SK-N-SH (cell line): ENCODE data around the gene MEIS1. TPM values are rescaled to one million over a fixed set of nuclear protein-coding genes. Genes with fewer than 3 reads are reported as not detected.

ENCODE experiments used
- CTCF ChIA-PET: fragments of 300-600, 350-600 bp; formaldehyde crosslinking; extraction: SDS; loops from one replicate; lab custom pipeline; 2021; lab: Yijun Ruan, JAX
- POLR2A ChIA-PET: fragments of 350-600 bp; sonication (Branson Sonifier 250); formaldehyde crosslinking; extraction: SDS; loops from one replicate; lab custom pipeline; 2020; ENCODE audit warnings: antibody characterized with exemption, inconsistent platforms; lab: Yijun Ruan, JAX
- DNase-seq: peaks from one replicate; pipeline ENCODE4 v3.0.0; 2012
- H2AFZ ChIP-seq: fragments of 200-600 bp; sonication (generic); 2 replicates; pipeline ENCODE4 v1.8.1; 2016; ENCODE audit warnings: antibody characterized with exemption, mild to moderate bottlenecking, low read depth
- H3F3A ChIP-seq: fragments of 200-600 bp; sonication (generic); replicated peaks from 2 replicates; pipeline ENCODE3; 2016; ENCODE audit warnings: antibody characterized with exemption, mild to moderate bottlenecking; ENCODE audit not compliant: insufficient read depth
- H3K27ac ChIP-seq, 2 experiments: fragments of 200-500 bp in 1 of 2; fragments of 200-600 bp in 1 of 2; sonication (Bioruptor generic) in 1 of 2; sonication (generic), shearing (Covaris generic) in 1 of 2; 2 replicates each; pipeline versions ENCODE4 v1.5.1 to v1.6.1; 2014 to 2016; ENCODE audit warnings: low read depth in 2 of 2, inconsistent platforms in 1 of 2, low read length in 1 of 2, mild to moderate bottlenecking in 1 of 2, mixed read lengths in 1 of 2
- H3K27me3 ChIP-seq: fragments of 200-600 bp; sonication (generic), shearing (Covaris generic); 2 replicates; pipeline ENCODE4 v1.6.1; 2016; ENCODE audit warnings: mixed run types; ENCODE audit not compliant: insufficient read depth
- H3K36me3 ChIP-seq, 2 experiments: fragments of 200-500 bp in 1 of 2; fragments of 200-600 bp in 1 of 2; sonication (Bioruptor generic) in 1 of 2; sonication (generic) in 1 of 2; replicated peaks in 1 of 2; 2 replicates each; pipeline versions ENCODE3 to v1.5.1; 2014 to 2016; ENCODE audit warnings: low read length in 1 of 2, mild to moderate bottlenecking in 1 of 2; ENCODE audit not compliant: insufficient read depth in 2 of 2, control insufficient read depth in 1 of 2
- H3K4me1 ChIP-seq, 2 experiments: fragments of 200-500 bp in 1 of 2; fragments of 200-600 bp in 1 of 2; sonication (Bioruptor generic) in 1 of 2; sonication (generic), shearing (Covaris generic) in 1 of 2; 2 replicates each; pipeline versions ENCODE4 v1.5.1 to v1.6.1; 2014 to 2016; ENCODE audit warnings: low read depth in 1 of 2, low read length in 1 of 2, mixed run types in 1 of 2; ENCODE audit not compliant: insufficient read depth in 2 of 2, control insufficient read depth in 1 of 2
- H3K4me2 ChIP-seq: fragments of 200-600 bp; sonication (generic), shearing (Covaris generic); 2 replicates; pipeline ENCODE4 v1.6.1; 2017; ENCODE audit warnings: mixed run types
- H3K4me3 ChIP-seq, 2 experiments: fragments of 200-500 bp in 1 of 2; fragments of 200-600 bp in 1 of 2; sonication (Bioruptor generic) in 1 of 2; sonication (generic), shearing (Covaris generic) in 1 of 2; 2 replicates each; pipeline versions ENCODE4 v1.5.1 to v1.8.1; 2014 to 2016; ENCODE audit warnings: low read depth in 2 of 2, inconsistent platforms in 1 of 2, low read length in 1 of 2, mild to moderate bottlenecking in 1 of 2, mixed read lengths in 1 of 2, moderate library complexity in 1 of 2
- H3K79me2 ChIP-seq: fragments of 200-600 bp; sonication (generic); 2 replicates; pipeline ENCODE4 v1.8.1; 2017; ENCODE audit warnings: mild to moderate bottlenecking; ENCODE audit not compliant: insufficient read depth
- H3K9ac ChIP-seq: fragments of 200-600 bp; sonication (generic); 2 replicates; pipeline ENCODE4 v1.6.1; 2017; ENCODE audit warnings: mixed run types
- H3K9me2 ChIP-seq: fragments of 200-600 bp; sonication (generic); 2 replicates; pipeline ENCODE4 v1.6.1; 2017; ENCODE audit warnings: mixed run types
- H3K9me3 ChIP-seq: fragments of 200-600 bp; sonication (generic); 2 replicates; pipeline ENCODE4 v1.6.1; 2017; ENCODE audit warnings: mixed run types, mild to moderate bottlenecking, moderate library complexity
- H4K20me1 ChIP-seq: fragments of 200-600 bp; sonication (generic); 2 replicates; pipeline ENCODE4 v1.6.1; 2017; ENCODE audit warnings: mild to moderate bottlenecking, mixed run types; ENCODE audit not compliant: insufficient read depth
- CHD2 ChIP-seq: fragments of 150-350 bp; IDR thresholded peaks from 2 replicates; pipeline ENCODE4 v1.6.1; 2018; ENCODE audit warnings: low read length; ENCODE audit not compliant: partially characterized antibody
- FOSL2 ChIP-seq: IDR thresholded peaks from 2 replicates; pipeline ENCODE4 v1.4.0; 2012; ENCODE audit warnings: low read depth, mild to moderate bottlenecking, moderate library complexity, borderline replicate concordance
- GABPA ChIP-seq: IDR thresholded peaks from 2 replicates; pipeline ENCODE4 v1.4.0; 2012; ENCODE audit warnings: low read depth, mild to moderate bottlenecking
- MEF2A ChIP-seq: IDR thresholded peaks from 2 replicates; pipeline ENCODE4 v1.4.0; 2012; ENCODE audit warnings: low read depth, borderline replicate concordance
- NFIC ChIP-seq: IDR thresholded peaks from 2 replicates; pipeline ENCODE4 v1.4.0; 2012; ENCODE audit warnings: borderline replicate concordance
- NRF1 ChIP-seq: IDR thresholded peaks from 2 replicates; pipeline ENCODE4 v1.6.1; 2012; ENCODE audit warnings: low read depth, mild to moderate bottlenecking, low read length
- RAD21 ChIP-seq: IDR thresholded peaks from 2 replicates; pipeline ENCODE4 v1.6.1; 2012; ENCODE audit warnings: mild to moderate bottlenecking, low read length
- RCOR1 ChIP-seq: fragments of 150-350 bp; IDR thresholded peaks from 2 replicates; pipeline ENCODE4 v1.6.1; 2017; ENCODE audit warnings: antibody characterized with exemption, low read length
- RXRA ChIP-seq: IDR thresholded peaks from 2 replicates; pipeline ENCODE4 v1.4.0; 2012; ENCODE audit warnings: low read depth, mild to moderate bottlenecking, borderline replicate concordance
- USF1 ChIP-seq: IDR thresholded peaks from 2 replicates; pipeline ENCODE4 v1.4.0; 2012; ENCODE audit warnings: low read depth, borderline replicate concordance
- WGBS: methylation state at CpG from one replicate; pipeline ENCODE4 v1.1.6; 2017; ENCODE audit warnings: low lambda C conversion rate; 5-methylcytosine and 5-hydroxymethylcytosine counted together
- polyA plus RNA-seq, 3 experiments: library from polyadenylated mRNA; depleted of rRNA; stranded (reverse); fragments of >200 nt; gene quantifications; 2 replicates each; pipeline ENCODE4 v1.2.3, GENCODE V29; 2012

Gene MEIS1
- polyA plus RNA-seq, 1 of the 3 experiments (the other 2 are of a cell fraction) = 16.9 TPM

GRCh38 chr2:66515743-66516142, 80.8 kb downstream of the MEIS1 start:
- TF ChIP-seq CHD2 (no peak), FOSL2 (no peak), RAD21 (no peak), NFIC (no peak), MEF2A (no peak)
- Histone ChIP-seq H3K27me3 (no peaks in the 10 kb centered on the region), H3K9me2 (no peaks in the 10 kb centered on the region), H3F3A (peaks cover 5% of the 10 kb centered on the region), H4K20me1 (no peaks in the 10 kb centered on the region; the same call in 1 of the 2 replicates), H3K4me2 (no peak overlapping the region), H3K4me1 (peaks cover 0 to 2% of the 10 kb centered on the region in 2 experiments; a peak in 1 of 4 replicates), H3K36me3 (peaks cover 39 to 54% of the 10 kb centered on the region in 2 experiments), H3K9me3 (no peaks in the 10 kb centered on the region), H2AFZ (no peak overlapping the region), H3K4me3 (no peak overlapping the region), H3K27ac (no peak overlapping the region), H3K79me2 (peaks cover 4% of the 10 kb centered on the region; the same call in 1 of the 2 replicates), H3K9ac (no peak overlapping the region)
- WGBS = 78% methylated on average over 2 of the region's 2 CpGs
- DNase-seq = no peak
- ChIA-PET POLR2A (no interaction called here), CTCF (no interaction called here)

GRCh38 chr2:66516499-66516898, 81.6 kb downstream of the MEIS1 start:
- Histone ChIP-seq H3K9me3 (no peaks in the 10 kb centered on the region), H3K9me2 (no peaks in the 10 kb centered on the region), H2AFZ (no peak overlapping the region), H3K27me3 (no peaks in the 10 kb centered on the region), H3K27ac (no peak overlapping the region), H3F3A (peaks cover 5% of the 10 kb centered on the region), H3K9ac (no peak overlapping the region), H3K36me3 (peaks cover 38 to 59% of the 10 kb centered on the region in 2 experiments), H3K79me2 (peaks cover 4% of the 10 kb centered on the region; the same call in 1 of the 2 replicates), H4K20me1 (no peaks in the 10 kb centered on the region; the same call in 1 of the 2 replicates), H3K4me2 (no peak overlapping the region), H3K4me3 (no peak overlapping the region), H3K4me1 (peaks cover 0 to 2% of the 10 kb centered on the region in 2 experiments; a peak in 1 of 4 replicates)
- 93% methylated on average over 8 of the region's 8 CpGs for WGBS
- CTCF ChIA-PET = no interaction called here
- no peak for TF ChIP-seq MEF2A
- no peak for TF ChIP-seq NRF1
- TF ChIP-seq GABPA = no peak
- no peak for DNase-seq
- POLR2A ChIA-PET = no interaction called here

- H3K27ac ChIP-seq = no peak overlapping the region
- peaks cover 0 to 9% of the 10 kb centered on the region in 2 experiments; a peak in 1 of 4 replicates for H3K4me1 ChIP-seq
- H2AFZ ChIP-seq = no peak overlapping the region
- H3K36me3 ChIP-seq = peaks cover 33 to 53% of the 10 kb centered on the region in 2 experiments
- 90% methylated on average over 4 of the region's 4 CpGs for WGBS
- no peak overlapping the region for H3K4me2 ChIP-seq
- no peak overlapping the region for H3K9ac ChIP-seq
- no peak overlapping the region for H3K4me3 ChIP-seq
- POLR2A ChIA-PET = no interaction called here
- DNase-seq = no peak
- H3K27me3 ChIP-seq = no peaks in the 10 kb centered on the region
- H3K9me3 ChIP-seq = no peaks in the 10 kb centered on the region
- H3K79me2 ChIP-seq = peaks cover 4% of the 10 kb centered on the region; the same call in 1 of the 2 replicates
- CTCF ChIA-PET = interaction anchor here (1.4 kb wide), 1 partner anchor 9 kb away, joined by 3 read pairs; no protein-coding TSS in a partner anchor
- H3K9me2 ChIP-seq = no peaks in the 10 kb centered on the region
- no peaks in the 10 kb centered on the region; the same call in 1 of the 2 replicates for H4K20me1 ChIP-seq
- no peak for TF ChIP-seq RCOR1
- TF ChIP-seq RXRA = no peak
- no peak for TF ChIP-seq NFIC
- TF ChIP-seq USF1 = no peak
- peaks cover 5% of the 10 kb centered on the region for H3F3A ChIP-seq
These were observed 82.8 kb downstream of the MEIS1 start for GRCh38 chr2:66517772-66518171.
